Tibial artery (tissue), 4 donors: ENCODE results near the gene MSH2.
"Not testable (repeated sequence)": the region's sequence is repeated elsewhere in the genome, so short reads cannot be mapped to it uniquely, and the experiment has no call there.

Experiments
- DNase-seq, 2 donors: peaks; one replicate each; pipeline ENCODE4 v3.0.0-alpha.2; 2019
- H3K27ac ChIP-seq, 2 donors: fragments of 200-600 bp; sonication (generic) in 1 of 2; 1 replicate in 1 of 2; 2 replicates in 1 of 2; pipeline ENCODE4 v1.5.1; 2018 to 2019; ENCODE audit warnings: mild to moderate bottlenecking in 1 of 2
- H3K27me3 ChIP-seq, 2 donors: fragments of 200-600 bp; sonication (generic) in 1 of 2; one replicate each; pipeline versions ENCODE4 v1.5.1 to v1.6.0; 2016 to 2019
- H3K36me3 ChIP-seq, 3 donors: fragments of 200-600 bp; sonication (generic) in 2 of 3; one replicate each; pipeline ENCODE4 v1.5.1; 2016 to 2019; ENCODE audit warnings: mild to moderate bottlenecking in 2 of 3
- H3K4me1 ChIP-seq, 4 donors: fragments of 200-600 bp; sonication (generic) in 2 of 4; 1 replicate in 3 of 4; 2 replicates in 1 of 4; pipeline ENCODE4 v1.5.1; 2016 to 2019
- H3K4me3 ChIP-seq, 2 donors: fragments of 200-600 bp; sonication (generic) in 1 of 2; 1 replicate in 1 of 2; 2 replicates in 1 of 2; pipeline ENCODE4 v1.5.1; 2018 to 2019; ENCODE audit warnings: mild to moderate bottlenecking in 2 of 2
- H3K9me3 ChIP-seq, 3 donors: fragments of 200-600 bp; sonication (generic) in 1 of 3; one replicate each; pipeline ENCODE4 v1.5.1; 2016 to 2019
- CTCF ChIP-seq, 2 experiments: fragments of 200-600 bp in 1 of 2; fragments of 450-650 bp in 1 of 2; IDR thresholded peaks; one replicate each; pipeline ENCODE4 v1.5.1; 2017 to 2019; ENCODE audit warnings: antibody characterized with exemption in 2 of 2, mild to moderate bottlenecking in 1 of 2, moderate library complexity in 1 of 2
- intact Hi-C: fragments of 100-400 bp; cut with DNase I; formaldehyde crosslinking; loops from one replicate; pipeline ENCODE4 v1.15.0; 2023; ENCODE audit warnings: low total_unique reads

Gene MSH2

GRCh38 chr2:47499621-47500309 is 96.8 kb downstream of the MSH2 start:
- H3K4me1 ChIP-seq: no peaks in the 10 kb centered on the region
- TF ChIP-seq CTCF (IDR thresholded peaks at IDR 0.05): no peak
- no peaks in the 10 kb centered on the region for H3K27me3 ChIP-seq
- H3K27ac ChIP-seq: no peak overlapping the region
- DNase-seq: no peak
- intact Hi-C loops: no loop called here
- H3K4me3 ChIP-seq: no peak overlapping the region
- peaks cover 0 to 1% (median 0%) of the 10 kb centered on the region in 3 donors for H3K9me3 ChIP-seq
- H3K36me3 ChIP-seq: no peaks in the 10 kb centered on the region

GRCh38 chr2:47501374-47502200 is 98.6 kb downstream of the MSH2 start:
- Histone ChIP-seq H3K4me1 (no peaks in the 10 kb centered on the region), H3K36me3 (no peaks in the 10 kb centered on the region), H3K27me3 (no peaks in the 10 kb centered on the region), H3K27ac (no peak overlapping the region), H3K4me3 (no peak overlapping the region), H3K9me3 (peaks cover 0 to 10% (median 0%) of the 10 kb centered on the region in 3 donors)
- TF ChIP-seq CTCF (IDR thresholded peaks at IDR 0.05): no peak
- no peak for DNase-seq
- intact Hi-C loops: no loop called here

GRCh38 chr2:47502498-47502897 is 99.5 kb downstream of the MSH2 start:
- DNase-seq, H3K4me3 ChIP-seq, H3K9me3 ChIP-seq, H3K36me3 ChIP-seq, intact Hi-C loops, H3K27me3 ChIP-seq, H3K4me1 ChIP-seq, H3K27ac ChIP-seq: not testable (repeated sequence)

GRCh38 chr2:47503481-47504070 is 100.6 kb downstream of the MSH2 start:
- TF ChIP-seq CTCF (IDR thresholded peaks at IDR 0.05): no peak
- H3K27me3 ChIP-seq: peaks cover 0 to 2% of the 10 kb centered on the region in 2 donors
- H3K4me1 ChIP-seq: no peaks in the 10 kb centered on the region
- intact Hi-C loops: no loop called here
- peaks cover 0 to 10% (median 0%) of the 10 kb centered on the region in 3 donors for H3K9me3 ChIP-seq
- H3K36me3 ChIP-seq: no peaks in the 10 kb centered on the region
- no peak overlapping the region for H3K27ac ChIP-seq
- peak in 1 of 2 donors; percentile 54 for DNase-seq
- no peak overlapping the region for H3K4me3 ChIP-seq

GRCh38 chr2:47504174-47504810 is 101.3 kb downstream of the MSH2 start:
- DNase-seq: peak in 1 of 2 donors; percentile 15
- intact Hi-C loops: no loop called here
- H3K27me3 ChIP-seq: peaks cover 0 to 2% of the 10 kb centered on the region in 2 donors
- H3K4me1 ChIP-seq: no peaks in the 10 kb centered on the region
- H3K9me3 ChIP-seq: peaks cover 0 to 10% (median 0%) of the 10 kb centered on the region in 3 donors
- H3K36me3 ChIP-seq: no peaks in the 10 kb centered on the region
- H3K4me3 ChIP-seq: no peak overlapping the region
- no peak overlapping the region for H3K27ac ChIP-seq
- TF ChIP-seq CTCF (IDR thresholded peaks at IDR 0.05): no peak
